HepG2 (cell line): ENCODE measurements around the gene ANKRD11. TPM values are rescaled to one million over a fixed set of nuclear protein-coding genes. Genes with fewer than 3 reads are reported as not detected.

Experiments
- ATAC-seq: fragments of 200-7000 bp; cut with Tn5 transposase; 3 replicates; pipeline ENCODE4 v1.9.1; 2020; ENCODE audit warnings: mild to moderate bottlenecking, moderate library complexity
- BruUV-seq: library from RNA; stranded (reverse); fragments of 400-500 nt; replicated peaks from 2 replicates; lab custom pipeline; 2021; lab: Mats Ljungman, UMichigan
- CTCF ChIA-PET: fragments of 300-600 bp; formaldehyde crosslinking; extraction: SDS; loops from one replicate; lab custom pipeline; 2021; ENCODE audit warnings: low total read pairs, inconsistent platforms, low intra/inter-chr PET ratio; lab: Yijun Ruan, JAX
- POLR2A ChIA-PET: fragments of 350-600 bp; sonication (Branson Sonifier 250); formaldehyde crosslinking; loops from one replicate; lab custom pipeline; 2020; ENCODE audit warnings: antibody characterized with exemption, inconsistent platforms; lab: Yijun Ruan, JAX
- DNase-seq: peaks from one replicate; pipeline ENCODE4 v3.0.0-alpha.2; 2015; ENCODE audit warnings: low spot score
- FAIRE-seq: peaks from 3 replicates; lab custom pipeline; 2011; peaks lifted over from hg19 to GRCh38; lab: Jason Lieb, UNC
- H2AFZ ChIP-seq: one replicate; pipeline ENCODE4 v1.6.1; 2011; ENCODE audit warnings: low read length, inconsistent platforms
- H3K27ac ChIP-seq: fragments of 300-600 bp; 3 replicates; pipeline ENCODE4 v1.8.0; 2011; ENCODE audit warnings: mixed run types, mild to moderate bottlenecking, mixed read lengths, low read length, inconsistent platforms; ENCODE audit not compliant: insufficient read depth; ENCODE audit errors: extremely low read length
- H3K27me3 ChIP-seq, 2 experiments: fragments of 200-600 bp in 1 of 2; 2 replicates in 1 of 2; 3 replicates in 1 of 2; pipeline versions ENCODE4 v1.6.0 to v1.8.0; 2011; ENCODE audit warnings: low read length in 2 of 2, mild to moderate bottlenecking in 2 of 2, moderate library complexity in 2 of 2, inconsistent platforms in 1 of 2; ENCODE audit not compliant: insufficient read depth in 2 of 2, control insufficient read depth in 1 of 2
- H3K36me3 ChIP-seq, 2 experiments: fragments of 200-600 bp in 1 of 2; replicated peaks in 1 of 2; 2 replicates in 1 of 2; 3 replicates in 1 of 2; pipeline versions ENCODE4 v1.5.1 to v1.8.0; 2011; ENCODE audit warnings: low read length in 2 of 2, inconsistent platforms in 1 of 2; ENCODE audit not compliant: insufficient read depth in 2 of 2, control insufficient read depth in 1 of 2
- H3K4me1 ChIP-seq: 2 replicates; pipeline ENCODE4 v1.5.1; 2012; ENCODE audit warnings: low read length, inconsistent platforms; ENCODE audit not compliant: insufficient read depth
- H3K4me2 ChIP-seq: 2 replicates; pipeline ENCODE4 v1.6.0; 2011; ENCODE audit warnings: low read depth, low read length, inconsistent platforms
- H3K4me3 ChIP-seq, 3 experiments: fragments of 200-600 bp in 1 of 3; sonication (generic), shearing (Covaris generic) in 1 of 3; replicated peaks in 1 of 3; 2 replicates each; pipeline ENCODE4 v1.5.1; 2011 to 2016; ENCODE audit warnings: low read length in 3 of 3, inconsistent platforms in 2 of 3, low read depth in 2 of 3, mild to moderate bottlenecking in 2 of 3, control low read depth in 1 of 3, mixed read lengths in 1 of 3; ENCODE audit not compliant: insufficient read depth in 1 of 3
- H3K79me2 ChIP-seq: one replicate; pipeline ENCODE4 v1.6.1; 2011; ENCODE audit warnings: low read length, inconsistent platforms; ENCODE audit not compliant: insufficient read depth
- H3K9ac ChIP-seq: 2 replicates; pipeline ENCODE4 v1.6.0; 2011; ENCODE audit warnings: mild to moderate bottlenecking, low read depth, low read length, inconsistent platforms; ENCODE audit not compliant: insufficient read depth
- H3K9me3 ChIP-seq: 2 replicates; pipeline ENCODE4 v1.5.1; 2012; ENCODE audit warnings: mild to moderate bottlenecking, low read length
- H4K20me1 ChIP-seq: 2 replicates; pipeline ENCODE4 v1.6.0; 2011; ENCODE audit warnings: inconsistent platforms, mild to moderate bottlenecking, low read length, moderate library complexity; ENCODE audit not compliant: insufficient read depth
- AGO2 ChIP-seq: fragments of 200-400 bp; formaldehyde crosslinking; optimal IDR thresholded peaks from 2 replicates; pipeline ENCODE3; 2017; ENCODE audit warnings: mild to moderate bottlenecking, low read depth, low read length, moderate library complexity
- CEBPZ ChIP-seq: IDR thresholded peaks from 2 replicates; pipeline ENCODE4 v1.6.1; 2012; ENCODE audit warnings: low read length, improper control_type of control experiment
- HNRNPLL ChIP-seq: fragments of 200-400 bp; formaldehyde crosslinking; IDR thresholded peaks from 2 replicates; pipeline ENCODE4 v1.6.1; 2017; ENCODE audit warnings: mild to moderate bottlenecking, low read depth, low read length; ENCODE audit not compliant: poor library complexity, severe bottlenecking
- RBM22 ChIP-seq: fragments of 200-400 bp; formaldehyde crosslinking; optimal IDR thresholded peaks from 2 replicates; pipeline ENCODE3; 2017; ENCODE audit warnings: mild to moderate bottlenecking, low read length, moderate library complexity
- ZNF274 ChIP-seq: sonication (generic); formaldehyde crosslinking; IDR thresholded peaks from 2 replicates; pipeline ENCODE4 v1.5.1; 2020; ENCODE audit warnings: mild to moderate bottlenecking, missing genetic modification reagents
- ZNF747 ChIP-seq: sonication (generic); formaldehyde crosslinking; IDR thresholded peaks from 2 replicates; pipeline ENCODE4 v1.8.1; 2023; ENCODE audit warnings: missing genetic modification reagents, mild to moderate bottlenecking, borderline replicate concordance
- WGBS: methylation state at CpG from one replicate; pipeline ENCODE4 v1.1.6; 2017; ENCODE audit warnings: low lambda C conversion rate; 5-methylcytosine and 5-hydroxymethylcytosine counted together
- in situ Hi-C: cut with HindIII; loops from 2 replicates; pipeline ENCODE4 v1.10.0; 2017; ENCODE audit warnings: low pct_unique_long_range_greater_than_20kb; ENCODE audit not compliant: extremely low pct_ligation_motif_present
- intact Hi-C: fragments of 100-400 bp; cut with micrococcal nuclease; formaldehyde crosslinking; loops from one replicate; pipeline ENCODE4 v1.10.0; 2022; ENCODE audit not compliant: unreplicated experiment
- polyA plus RNA-seq, 8 experiments: library from polyadenylated mRNA; depleted of rRNA in 3 of 8; stranded (reverse) in 7 of 8; unstranded in 1 of 8; fragments of >200 nt; fragmentation: Illumina TruSeq in 4 of 8; extraction: Trizol in 4 of 8; gene quantifications; 2 replicates each; pipeline versions ENCODE4 v1.2.1 to v1.2.3, GENCODE V29; 2011 to 2016; ENCODE audit warnings: low read depth in 4 of 8, missing spikeins in 1 of 8, mixed read lengths in 1 of 8; ENCODE audit not compliant: insufficient read depth in 1 of 8
- total RNA-seq, 5 experiments: library from RNA; depleted of rRNA; stranded (reverse); fragments of >200 nt; fragmentation: Illumina TruSeq; extraction: Trizol; gene quantifications; 2 replicates each; pipeline ENCODE4 v1.2.3, GENCODE V29; 2016; ENCODE audit warnings: low read depth in 1 of 5
- TF ChIP-seq, protein P1 (sequence below): sonication (generic); formaldehyde crosslinking; IDR thresholded peaks from 2 replicates; pipeline ENCODE4 v1.5.1; 2020; ENCODE audit warnings: mild to moderate bottlenecking, missing genetic modification reagents, moderate library complexity

The ANKRD11 gene
- total and polyA plus RNA-seq, 2 of the 13 experiments (the other 11 are each of a cell fraction or from before 2014, with no cell fraction given): 21.4 to 38.4 TPM

DNA sequence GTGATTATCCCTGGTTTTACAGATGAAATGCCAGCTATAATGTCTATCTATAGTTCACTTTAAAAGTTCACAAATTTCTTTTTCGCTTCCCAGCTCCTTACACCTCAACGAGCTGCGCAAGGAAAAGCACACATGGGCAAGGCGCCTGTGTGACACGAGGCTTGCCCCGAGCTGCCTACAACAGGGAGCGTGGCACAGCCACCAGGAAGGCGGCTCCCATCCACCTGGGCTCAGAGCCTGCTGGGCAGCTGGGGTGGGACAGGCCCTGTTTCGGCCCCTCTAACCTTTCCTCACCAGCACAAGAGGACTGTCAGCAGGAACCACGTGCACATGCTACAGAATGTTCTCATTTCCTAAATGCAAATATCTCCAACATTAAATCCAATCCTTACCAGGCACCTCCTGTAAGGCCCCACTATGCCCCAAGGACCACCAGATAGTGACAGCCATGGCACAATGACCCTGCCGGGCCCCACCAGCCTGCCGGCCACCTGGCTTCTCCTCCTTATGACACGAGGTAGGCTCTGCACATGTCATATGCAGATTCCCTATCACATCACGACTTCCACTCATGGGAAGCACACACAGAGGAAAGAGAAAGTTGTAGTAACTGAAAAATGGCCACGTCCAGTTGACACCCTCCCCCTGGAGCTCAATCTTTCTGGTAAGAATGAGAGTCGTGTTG lies 180.8 kb downstream of the ANKRD11 start:
- Histone ChIP-seq H3K4me1 (no peaks in the 10 kb centered on the region), H4K20me1 (peaks cover 68% of the 10 kb centered on the region), H3K36me3 (peaks cover 26 to 75% of the 10 kb centered on the region in 2 experiments), H3K79me2 (peaks cover 80% of the 10 kb centered on the region), H3K27ac (no peak overlapping the region), H3K9ac (no peak overlapping the region), H2AFZ (no peak overlapping the region), H3K4me2 (no peak overlapping the region), H3K9me3 (no peaks in the 10 kb centered on the region), H3K27me3 (no peaks in the 10 kb centered on the region), H3K4me3 (no peak overlapping the region)
- POLR2A ChIA-PET: no interaction called here
- ATAC-seq (no peak), DNase-seq (no peak), FAIRE-seq (no peak)
- BruUV-seq: no TSS peak
- WGBS: 90% methylated on average over 16 of the region's 16 CpGs
- TF ChIP-seq, protein P1, sequence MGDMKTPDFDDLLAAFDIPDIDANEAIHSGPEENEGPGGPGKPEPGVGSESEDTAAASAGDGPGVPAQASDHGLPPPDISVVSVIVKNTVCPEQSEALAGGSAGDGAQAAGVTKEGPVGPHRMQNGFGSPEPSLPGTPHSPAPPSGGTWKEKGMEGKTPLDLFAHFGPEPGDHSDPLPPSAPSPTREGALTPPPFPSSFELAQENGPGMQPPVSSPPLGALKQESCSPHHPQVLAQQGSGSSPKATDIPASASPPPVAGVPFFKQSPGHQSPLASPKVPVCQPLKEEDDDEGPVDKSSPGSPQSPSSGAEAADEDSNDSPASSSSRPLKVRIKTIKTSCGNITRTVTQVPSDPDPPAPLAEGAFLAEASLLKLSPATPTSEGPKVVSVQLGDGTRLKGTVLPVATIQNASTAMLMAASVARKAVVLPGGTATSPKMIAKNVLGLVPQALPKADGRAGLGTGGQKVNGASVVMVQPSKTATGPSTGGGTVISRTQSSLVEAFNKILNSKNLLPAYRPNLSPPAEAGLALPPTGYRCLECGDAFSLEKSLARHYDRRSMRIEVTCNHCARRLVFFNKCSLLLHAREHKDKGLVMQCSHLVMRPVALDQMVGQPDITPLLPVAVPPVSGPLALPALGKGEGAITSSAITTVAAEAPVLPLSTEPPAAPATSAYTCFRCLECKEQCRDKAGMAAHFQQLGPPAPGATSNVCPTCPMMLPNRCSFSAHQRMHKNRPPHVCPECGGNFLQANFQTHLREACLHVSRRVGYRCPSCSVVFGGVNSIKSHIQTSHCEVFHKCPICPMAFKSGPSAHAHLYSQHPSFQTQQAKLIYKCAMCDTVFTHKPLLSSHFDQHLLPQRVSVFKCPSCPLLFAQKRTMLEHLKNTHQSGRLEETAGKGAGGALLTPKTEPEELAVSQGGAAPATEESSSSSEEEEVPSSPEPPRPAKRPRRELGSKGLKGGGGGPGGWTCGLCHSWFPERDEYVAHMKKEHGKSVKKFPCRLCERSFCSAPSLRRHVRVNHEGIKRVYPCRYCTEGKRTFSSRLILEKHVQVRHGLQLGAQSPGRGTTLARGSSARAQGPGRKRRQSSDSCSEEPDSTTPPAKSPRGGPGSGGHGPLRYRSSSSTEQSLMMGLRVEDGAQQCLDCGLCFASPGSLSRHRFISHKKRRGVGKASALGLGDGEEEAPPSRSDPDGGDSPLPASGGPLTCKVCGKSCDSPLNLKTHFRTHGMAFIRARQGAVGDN (CRISPR knock-in tag): peak; percentile 6; the same call in 1 of the 2 replicates
- TF ChIP-seq RBM22 (peak; percentile 66), ZNF274 (CRISPR knock-in tag) (0 out of 2 replicates have a peak, but pooled peaks have one; percentile 18), AGO2 (peak; percentile 7), CEBPZ (no peak), ZNF747 (no peak), HNRNPLL (peak; percentile 3)
- in situ Hi-C loops (no loop called here), intact Hi-C loops (no loop called here)
- CTCF ChIA-PET: no interaction called here
